GM19397 (cell line): ENCODE measurements around the gene AUNIP.

ENCODE experiments used
- ATAC-seq: cut with Tn5 transposase; IDR thresholded peaks from one replicate; pipeline ENCODE4 v1.9.1; 2021; ENCODE audit warnings: mild to moderate bottlenecking, moderate library complexity; ENCODE audit not compliant: unreplicated experiment

The AUNIP gene

GRCh38 chr1:25889470-25889869 is 30.2 kb upstream of the AUNIP start:
- no peak for ATAC-seq

DNA sequence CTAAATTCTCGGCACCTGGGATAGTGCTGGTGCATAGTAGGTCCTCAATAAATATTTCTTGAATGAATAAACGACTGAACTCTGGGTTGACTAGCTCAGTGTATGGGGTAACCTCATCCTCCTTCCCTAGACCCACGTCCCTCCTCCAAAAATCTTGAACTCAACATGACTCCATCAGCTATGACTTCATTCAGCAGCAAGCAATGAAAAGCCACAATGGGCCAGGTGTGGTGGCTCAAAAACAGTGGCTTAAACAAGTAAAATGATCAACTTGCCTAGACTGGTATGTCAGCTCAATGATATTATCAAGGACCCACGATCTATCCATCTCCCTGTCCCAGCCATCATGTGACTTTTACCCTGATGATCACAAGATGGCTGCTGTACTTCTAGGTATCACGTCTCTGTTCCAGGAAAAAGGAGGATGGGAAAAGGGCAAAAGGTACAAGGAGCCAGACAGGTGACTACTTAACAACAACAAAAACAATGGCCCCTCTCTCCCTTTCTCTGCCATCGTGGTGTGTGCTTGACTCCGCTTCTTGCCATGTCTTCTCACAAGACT is 29.2 kb upstream of the AUNIP start:
- no peak for ATAC-seq

- no peak for ATAC-seq
Observed at GRCh38 chr1:25885602-25886001, 26.3 kb upstream of the AUNIP start.

GRCh38 chr1:25881266-25881665 is 22.0 kb upstream of the AUNIP start:
- no peak for ATAC-seq

GRCh38 chr1:25880518-25880917 is 21.3 kb upstream of the AUNIP start:
- ATAC-seq: no peak

GRCh38 chr1:25879675-25880074 is 20.4 kb upstream of the AUNIP start:
- no peak for ATAC-seq

GRCh38 chr1:25878690-25879089 is 19.4 kb upstream of the AUNIP start:
- ATAC-seq: no peak

GRCh38 chr1:25877155-25877554 is 17.9 kb upstream of the AUNIP start:
- no peak for ATAC-seq

DNA sequence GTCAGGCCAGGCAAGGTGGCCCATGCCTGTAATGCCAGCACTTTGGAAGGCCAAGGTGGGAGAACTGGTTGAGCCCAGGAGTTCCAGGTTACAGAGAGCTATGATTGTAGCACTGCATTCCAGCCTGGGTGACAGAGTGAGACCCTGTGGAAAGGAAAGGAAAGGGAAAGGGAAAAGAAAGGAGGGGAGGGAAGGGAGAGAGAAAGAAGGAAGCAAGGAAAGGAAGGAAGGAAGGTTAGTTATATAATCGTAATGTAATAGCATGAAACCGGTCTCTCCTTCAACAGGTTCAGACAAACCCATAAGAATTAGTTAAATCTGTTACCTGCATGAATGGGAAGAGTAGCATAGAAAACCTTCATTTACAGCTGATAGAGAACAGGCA is 17.4 kb upstream of the AUNIP start:
- ATAC-seq: no peak

GRCh38 chr1:25875856-25876692 is 16.8 kb upstream of the AUNIP start:
- no peak for ATAC-seq

GRCh38 chr1:25875154-25875855 is 16.0 kb upstream of the AUNIP start, which contains the start of gene PAQR7:
Gene PAQR7, minus strand, starts transcription at chr1:25875708. Its CDS starts 11,869 bp downstream, at chr1:25863839.
- peak; percentile 66 for ATAC-seq

- ATAC-seq: no peak
Observed at GRCh38 chr1:25874635-25875153, 15.4 kb upstream of the AUNIP start.

DNA sequence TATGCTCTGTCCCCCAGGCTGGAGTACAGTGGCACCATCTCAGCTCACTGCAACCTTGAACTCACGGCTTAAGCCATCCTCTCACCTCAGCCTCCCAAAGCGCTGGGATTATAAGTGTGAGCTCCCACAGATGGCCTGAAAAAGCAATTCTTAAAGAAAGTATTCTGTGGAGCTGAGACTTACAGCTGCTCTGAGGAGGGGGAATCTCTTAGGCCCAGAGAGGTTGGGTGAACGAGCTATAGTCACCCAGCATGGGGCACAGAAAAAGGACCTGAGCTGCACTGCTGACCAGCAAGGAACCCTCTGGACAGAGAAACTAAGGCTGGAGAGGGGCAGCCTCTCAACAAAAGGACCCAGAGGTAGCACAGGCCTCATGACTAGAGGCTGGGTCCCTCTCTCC is 15.0 kb upstream of the AUNIP start:
- ATAC-seq: no peak

GRCh38 chr1:25873120-25873519 is 13.9 kb upstream of the AUNIP start:
- no peak for ATAC-seq

DNA sequence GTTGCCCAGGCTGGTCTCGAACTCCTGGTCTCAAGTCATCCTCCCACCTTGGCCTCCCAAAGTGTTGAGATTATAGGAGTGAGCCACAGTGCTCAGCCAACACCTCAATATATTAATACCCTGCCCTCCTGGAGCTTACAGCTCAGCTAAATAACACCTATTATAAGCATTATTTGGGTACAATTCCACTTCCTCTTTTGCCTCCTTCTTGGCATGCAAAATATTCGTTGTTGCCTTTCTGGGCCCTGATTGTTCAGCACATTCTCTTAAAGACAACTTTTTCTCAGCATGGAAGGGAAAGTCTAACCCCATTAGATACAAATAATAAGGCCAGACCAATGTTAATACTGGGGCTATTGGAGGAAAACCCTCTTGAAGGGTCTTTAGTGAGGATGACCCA is 13.5 kb upstream of the AUNIP start:
- ATAC-seq: no peak

- no peak for ATAC-seq
Observed at GRCh38 chr1:25871704-25872494, 12.6 kb upstream of the AUNIP start.

DNA sequence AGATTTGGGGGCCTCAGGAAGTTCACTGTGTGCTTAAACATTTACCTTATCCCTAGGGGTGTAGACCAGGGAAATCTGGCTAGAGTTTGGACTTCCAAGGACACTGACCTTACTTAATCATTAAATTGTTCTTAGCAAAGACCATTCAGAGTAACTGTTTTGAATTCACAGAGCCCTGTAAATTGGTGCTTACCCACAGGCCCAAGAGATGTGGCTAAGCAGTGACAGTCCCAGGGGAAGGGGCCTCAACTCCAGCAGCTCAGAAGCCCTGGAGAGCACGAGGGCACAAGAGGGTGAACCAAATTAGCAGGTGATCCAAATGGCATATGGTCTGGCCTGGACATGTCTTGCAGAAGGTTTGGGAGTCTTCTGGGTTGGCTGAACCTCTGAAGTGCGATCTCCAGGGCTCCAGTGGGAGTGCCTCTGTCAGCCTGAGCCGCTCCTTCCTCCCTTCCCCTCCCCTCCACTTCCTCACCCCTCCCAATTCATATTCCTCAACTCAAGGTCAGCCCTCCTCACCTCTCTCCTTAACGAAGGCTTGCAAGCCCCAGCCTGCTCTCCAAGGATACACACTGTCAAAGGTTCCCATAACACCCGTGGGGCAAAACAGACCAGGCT is 11.9 kb upstream of the AUNIP start:
- no peak for ATAC-seq

DNA sequence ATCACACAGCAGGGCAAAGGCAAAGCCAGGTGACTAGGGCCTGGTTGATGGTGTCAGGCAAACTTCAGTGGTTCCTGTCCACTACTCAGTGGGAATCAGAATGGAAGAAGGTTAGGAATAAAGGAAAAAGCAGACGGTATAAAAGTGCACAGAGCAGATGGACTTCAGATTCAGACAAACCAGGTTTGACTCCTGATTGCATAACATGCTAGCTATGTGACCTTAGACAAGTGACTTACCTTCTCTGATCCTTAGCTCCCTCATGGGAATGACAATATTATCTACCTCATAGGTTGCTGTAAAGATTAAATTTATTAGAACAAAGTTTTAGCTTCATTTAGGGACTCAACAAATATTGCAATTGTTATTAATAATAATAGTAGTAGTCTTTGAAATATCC is 11.4 kb upstream of the AUNIP start:
- no peak for ATAC-seq

DNA sequence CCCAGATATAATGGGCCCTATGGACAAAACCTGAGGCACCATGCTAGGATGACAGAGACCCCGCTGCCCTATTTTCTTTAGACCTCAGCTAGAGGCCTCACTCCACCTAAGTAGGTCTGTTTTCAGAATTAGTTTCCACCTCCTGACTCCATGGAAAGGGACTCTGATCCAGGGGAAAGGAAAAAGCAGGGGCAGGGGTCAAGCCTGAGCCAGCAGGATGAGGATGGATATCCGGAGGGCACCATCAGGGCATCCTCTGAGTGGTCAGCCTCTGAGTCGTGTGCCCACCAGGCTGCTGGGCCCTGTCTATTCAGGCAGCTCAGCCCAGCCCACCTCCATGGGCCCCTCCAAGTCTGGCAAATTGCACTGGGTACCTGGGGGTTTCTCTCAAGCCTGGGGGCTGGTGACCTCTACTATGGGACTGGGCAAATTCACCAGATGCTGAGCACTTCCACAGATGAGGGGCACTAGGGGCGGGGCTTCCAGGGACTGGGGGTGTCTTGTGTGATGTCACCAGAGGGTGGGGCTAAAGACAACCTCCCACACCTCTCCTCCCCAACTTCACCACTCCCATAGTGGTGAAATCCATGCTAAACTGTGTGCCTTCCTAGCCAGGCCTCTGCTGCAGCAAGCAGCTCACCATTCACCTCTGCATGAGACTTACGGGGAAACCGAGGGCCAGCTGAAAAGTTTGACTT is 10.8 kb upstream of the AUNIP start:
- ATAC-seq: no peak
